Natural killer cell (primary cell): ENCODE measurements around the gene OR10G4. TPM values are rescaled to one million over a fixed set of nuclear protein-coding genes. Genes with fewer than 3 reads are reported as not detected.

Source experiments
- ATAC-seq, 3 donors: fragments of 150-1000 bp in 2 of 3; fragments of 200-7000 bp in 1 of 3; cut with Tn5 transposase; 1 replicate in 1 of 3; 2 replicates in 2 of 3; pipeline ENCODE4 v1.10.0; 2021; ENCODE audit warnings: mild to moderate bottlenecking in 2 of 3, moderate library complexity in 2 of 3
- DNase-seq, 2 donors: peaks; one replicate each; pipeline versions ENCODE4 v3.0.0 to v3.0.0-alpha.2; 2013 to 2021; ENCODE audit warnings: mixed read lengths in 1 of 2
- H3K27ac ChIP-seq: one replicate; pipeline ENCODE4 v1.5.1; 2013; ENCODE audit warnings: mild to moderate bottlenecking, low read length
- H3K27me3 ChIP-seq: one replicate; pipeline ENCODE4 v1.6.1; 2013; ENCODE audit warnings: low read length; ENCODE audit not compliant: control insufficient read depth, insufficient read depth
- H3K36me3 ChIP-seq: one replicate; pipeline ENCODE4 v1.6.1; 2013; ENCODE audit warnings: low read length; ENCODE audit not compliant: control insufficient read depth, insufficient read depth
- H3K4me1 ChIP-seq: one replicate; pipeline ENCODE4 v1.6.1; 2013; ENCODE audit warnings: low read length; ENCODE audit not compliant: control insufficient read depth, insufficient read depth
- H3K4me3 ChIP-seq: one replicate; pipeline ENCODE4 v1.5.1; 2013; ENCODE audit warnings: low read length
- H3K9me3 ChIP-seq: one replicate; pipeline ENCODE4 v1.6.1; 2013; ENCODE audit warnings: low read length; ENCODE audit not compliant: control insufficient read depth, insufficient read depth
- H3K27ac Mint-ChIP-seq, 2 donors: one replicate each; pipeline ENCODE4 v1.8.0; 2022; ENCODE audit warnings: mild to moderate bottlenecking in 2 of 2, mixed read lengths in 2 of 2, moderate library complexity in 1 of 2
- H3K27me3 Mint-ChIP-seq, 2 donors: one replicate each; pipeline ENCODE4 v1.8.0; 2022; ENCODE audit warnings: low read depth in 2 of 2, mixed read lengths in 2 of 2
- H3K36me3 Mint-ChIP-seq: one replicate; pipeline ENCODE4 v1.8.0; 2022; ENCODE audit warnings: mixed read lengths
- H3K4me1 Mint-ChIP-seq, 2 donors: one replicate each; pipeline ENCODE4 v1.8.0; 2022; ENCODE audit warnings: mixed read lengths in 2 of 2
- H3K4me3 Mint-ChIP-seq: one replicate; pipeline ENCODE4 v1.8.0; 2022; ENCODE audit warnings: mild to moderate bottlenecking, moderate library complexity, mixed read lengths
- H3K9me3 Mint-ChIP-seq, 2 donors: one replicate each; pipeline ENCODE4 v1.8.0; 2022; ENCODE audit warnings: mixed read lengths in 2 of 2
- WGBS: methylation state at CpG from one replicate; pipeline ENCODE4 v1.1.7; 2013; ENCODE audit warnings: missing lambda C conversion rate; ENCODE audit not compliant: insufficient coverage; 5-methylcytosine and 5-hydroxymethylcytosine counted together
- intact Hi-C: fragments of 100-400 bp; cut with micrococcal nuclease; formaldehyde crosslinking; loops from one replicate; pipeline ENCODE4 v1.14.2; 2022
- total RNA-seq, 4 donors: library from RNA; stranded (reverse); fragments of 120-200 nt in 1 of 4; gene quantifications; one replicate each; pipeline versions ENCODE4 v1.2.3 to v1.2.4, GENCODE V29; 2013 to 2022
- TF ChIP-seq, protein P1 (sequence below): fragments of 200-600 bp; IDR thresholded peaks from one replicate; pipeline ENCODE4 v1.8.0; 2022; ENCODE audit warnings: antibody characterized with exemption

Gene OR10G4
- total RNA-seq, 3 donors from 2014 or later (not counting 1 experiment from before 2014, with no cell fraction given) = not detected

DNA sequence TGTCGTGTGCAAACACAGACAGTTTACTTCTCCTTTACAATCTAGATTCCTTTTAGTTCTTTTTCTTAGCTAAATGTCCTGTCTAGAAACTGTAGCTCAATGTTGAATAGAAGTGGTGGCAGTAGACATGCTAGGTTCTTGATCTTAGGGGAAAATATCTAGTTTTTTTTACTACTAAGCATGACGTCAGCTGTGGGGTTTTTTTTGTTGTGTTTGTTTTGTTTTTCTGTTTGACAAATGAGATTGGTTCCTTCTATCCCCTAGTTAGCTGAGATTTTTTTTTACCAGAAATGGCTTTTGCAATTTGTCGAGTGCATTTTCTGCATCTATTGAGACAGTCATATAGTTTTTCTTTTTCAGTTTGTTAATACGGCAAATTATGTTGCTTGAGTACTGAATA, 30.6 kb downstream of the OR10G4 start:
- TF ChIP-seq, protein P1, sequence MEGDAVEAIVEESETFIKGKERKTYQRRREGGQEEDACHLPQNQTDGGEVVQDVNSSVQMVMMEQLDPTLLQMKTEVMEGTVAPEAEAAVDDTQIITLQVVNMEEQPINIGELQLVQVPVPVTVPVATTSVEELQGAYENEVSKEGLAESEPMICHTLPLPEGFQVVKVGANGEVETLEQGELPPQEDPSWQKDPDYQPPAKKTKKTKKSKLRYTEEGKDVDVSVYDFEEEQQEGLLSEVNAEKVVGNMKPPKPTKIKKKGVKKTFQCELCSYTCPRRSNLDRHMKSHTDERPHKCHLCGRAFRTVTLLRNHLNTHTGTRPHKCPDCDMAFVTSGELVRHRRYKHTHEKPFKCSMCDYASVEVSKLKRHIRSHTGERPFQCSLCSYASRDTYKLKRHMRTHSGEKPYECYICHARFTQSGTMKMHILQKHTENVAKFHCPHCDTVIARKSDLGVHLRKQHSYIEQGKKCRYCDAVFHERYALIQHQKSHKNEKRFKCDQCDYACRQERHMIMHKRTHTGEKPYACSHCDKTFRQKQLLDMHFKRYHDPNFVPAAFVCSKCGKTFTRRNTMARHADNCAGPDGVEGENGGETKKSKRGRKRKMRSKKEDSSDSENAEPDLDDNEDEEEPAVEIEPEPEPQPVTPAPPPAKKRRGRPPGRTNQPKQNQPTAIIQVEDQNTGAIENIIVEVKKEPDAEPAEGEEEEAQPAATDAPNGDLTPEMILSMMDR = no peak
- Mint-ChIP-seq H3K36me3 (no peaks in the 10 kb centered on the region), H3K4me3 (no peak overlapping the region), H3K27ac (no peak overlapping the region), H3K4me1 (no peaks in the 10 kb centered on the region), H3K9me3 (no peaks in the 10 kb centered on the region), H3K27me3 (peaks cover 0 to 3% of the 10 kb centered on the region in 2 donors)
- Histone ChIP-seq H3K36me3 (no peaks in the 10 kb centered on the region), H3K9me3 (no peaks in the 10 kb centered on the region), H3K4me1 (no peaks in the 10 kb centered on the region), H3K27ac (no peak overlapping the region), H3K4me3 (no peak overlapping the region), H3K27me3 (no peaks in the 10 kb centered on the region)
- ATAC-seq (no peak), DNase-seq (no peak)
- WGBS = 84% methylated on average over 3 of the region's 4 CpGs
- intact Hi-C loops = no loop called here

DNA sequence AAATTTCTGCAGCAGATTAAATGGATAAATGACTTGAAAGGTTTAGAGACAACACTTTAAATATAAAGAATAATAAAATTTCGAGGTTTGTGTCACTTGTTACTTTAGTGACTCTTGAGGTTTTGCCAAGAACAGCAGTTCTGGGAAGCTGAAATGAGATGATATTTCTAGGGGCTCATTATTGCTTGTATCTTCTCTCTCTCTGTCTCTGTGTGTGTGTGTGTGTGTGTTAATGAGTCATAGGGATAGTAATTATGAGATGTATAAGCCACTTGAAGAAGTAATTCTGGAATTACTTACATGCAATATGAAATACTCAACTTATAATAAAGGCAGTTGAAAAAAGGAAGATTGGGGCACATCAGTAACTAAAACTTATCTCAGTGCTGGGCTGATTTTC, 38.0 kb downstream of the OR10G4 start:
- no CpG with 5 or more reads among the region's 1 CpG for WGBS
- Histone ChIP-seq H3K4me1 (no peaks in the 10 kb centered on the region), H3K27me3 (no peaks in the 10 kb centered on the region), H3K27ac (no peak overlapping the region), H3K36me3 (no peaks in the 10 kb centered on the region), H3K4me3 (no peak overlapping the region), H3K9me3 (no peaks in the 10 kb centered on the region)
- DNase-seq (no peak), ATAC-seq (no peak)
- Mint-ChIP-seq H3K4me3 (no peak overlapping the region), H3K27ac (no peak overlapping the region), H3K4me1 (no peaks in the 10 kb centered on the region), H3K27me3 (peaks cover 0 to 16% of the 10 kb centered on the region in 2 donors), H3K36me3 (no peaks in the 10 kb centered on the region), H3K9me3 (no peaks in the 10 kb centered on the region)
- TF ChIP-seq, protein P1 = no peak
- intact Hi-C loops = no loop called here

DNA sequence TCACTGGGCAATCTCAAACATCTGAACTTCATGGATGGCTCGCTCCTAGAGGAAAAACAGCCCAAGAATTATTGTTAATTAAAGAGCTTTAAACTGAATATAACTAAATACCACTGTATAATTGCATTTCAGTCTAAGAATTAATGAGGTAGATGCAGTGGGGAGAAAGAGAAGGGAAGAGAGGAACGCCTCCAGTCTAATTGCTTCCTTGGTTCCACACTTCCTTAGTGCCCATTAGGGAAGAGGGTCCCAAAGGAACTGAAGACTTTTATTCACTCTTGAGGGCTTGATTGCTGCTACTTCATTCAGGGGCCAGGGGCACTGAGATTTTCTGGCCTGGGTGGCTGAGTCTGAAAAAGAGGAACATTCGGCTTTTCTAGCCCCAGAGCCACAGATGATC, 40.2 kb downstream of the OR10G4 start:
- no peaks in the 10 kb centered on the region for H3K36me3 Mint-ChIP-seq
- no peaks in the 10 kb centered on the region for H3K9me3 ChIP-seq
- WGBS = 62% methylated on average over 3 of the region's 3 CpGs
- no peaks in the 10 kb centered on the region for H3K4me1 Mint-ChIP-seq
- intact Hi-C loops = no loop called here
- no peaks in the 10 kb centered on the region for H3K4me1 ChIP-seq
- ATAC-seq = no peak
- no peak overlapping the region for H3K4me3 Mint-ChIP-seq
- no peaks in the 10 kb centered on the region for H3K9me3 Mint-ChIP-seq
- H3K36me3 ChIP-seq = no peaks in the 10 kb centered on the region
- H3K27ac ChIP-seq = no peak overlapping the region
- no peaks in the 10 kb centered on the region for H3K27me3 ChIP-seq
- TF ChIP-seq, protein P1 = no peak
- peaks cover 0 to 14% of the 10 kb centered on the region in 2 donors for H3K27me3 Mint-ChIP-seq
- H3K27ac Mint-ChIP-seq = no peak overlapping the region
- H3K4me3 ChIP-seq = no peak overlapping the region
- DNase-seq = no peak

Other genes with a start within 250 kb of the OR10G4 start
- gene OR6M1, start 206.6 kb upstream of the OR10G4 start, total RNA-seq = not detected
- gene TMEM225, start 127.3 kb upstream of the OR10G4 start, total RNA-seq = not detected
- not detected for gene OR8D4, start 110.8 kb upstream of the OR10G4 start, total RNA-seq
- not detected for gene OR4D5, start 73.4 kb upstream of the OR10G4 start, total RNA-seq
- not detected for gene OR6T1, start 69.2 kb upstream of the OR10G4 start, total RNA-seq
- not detected for gene OR10S1, start 35.2 kb upstream of the OR10G4 start, total RNA-seq
- gene OR10G6, start 17.8 kb upstream of the OR10G4 start, total RNA-seq = not detected
- not detected for gene OR10G9, start 10.0 kb downstream of the OR10G4 start, total RNA-seq
- not detected for gene OR10G8, start 13.8 kb downstream of the OR10G4 start, total RNA-seq
- gene OR10G7, start 28.3 kb downstream of the OR10G4 start, total RNA-seq = not detected
- gene VWA5A, start 102.5 kb downstream of the OR10G4 start, total RNA-seq = 10 to 100 TPM in 2 of 3 donors, 1 to 10 TPM in 1; 9.2 to 12.9 (median 11.8) TPM
- not detected for gene OR10D3, start 170.3 kb downstream of the OR10G4 start, total RNA-seq
- gene OR8G1, start 228.1 kb downstream of the OR10G4 start, total RNA-seq = not detected
- gene OR8G5, start 243.4 kb downstream of the OR10G4 start, total RNA-seq = not detected